Tibial artery (tissue), 4 donors: ENCODE data around the gene TMA7.
"Not testable (repeated sequence)": the region's sequence is repeated elsewhere in the genome, so short reads cannot be mapped to it uniquely, and the experiment has no call there.

ENCODE experiments used
- DNase-seq, 2 donors: peaks; one replicate each; pipeline ENCODE4 v3.0.0-alpha.2; 2019
- H3K27ac ChIP-seq, 2 donors: fragments of 200-600 bp; sonication (generic) in 1 of 2; 1 replicate in 1 of 2; 2 replicates in 1 of 2; pipeline ENCODE4 v1.5.1; 2018 to 2019; ENCODE audit warnings: mild to moderate bottlenecking in 1 of 2
- H3K27me3 ChIP-seq, 2 donors: fragments of 200-600 bp; sonication (generic) in 1 of 2; one replicate each; pipeline versions ENCODE4 v1.5.1 to v1.6.0; 2016 to 2019
- H3K36me3 ChIP-seq, 3 donors: fragments of 200-600 bp; sonication (generic) in 2 of 3; one replicate each; pipeline ENCODE4 v1.5.1; 2016 to 2019; ENCODE audit warnings: mild to moderate bottlenecking in 2 of 3
- H3K4me1 ChIP-seq, 4 donors: fragments of 200-600 bp; sonication (generic) in 2 of 4; 1 replicate in 3 of 4; 2 replicates in 1 of 4; pipeline ENCODE4 v1.5.1; 2016 to 2019
- H3K4me3 ChIP-seq, 2 donors: fragments of 200-600 bp; sonication (generic) in 1 of 2; 1 replicate in 1 of 2; 2 replicates in 1 of 2; pipeline ENCODE4 v1.5.1; 2018 to 2019; ENCODE audit warnings: mild to moderate bottlenecking in 2 of 2
- H3K9me3 ChIP-seq, 3 donors: fragments of 200-600 bp; sonication (generic) in 1 of 3; one replicate each; pipeline ENCODE4 v1.5.1; 2016 to 2019
- CTCF ChIP-seq, 2 experiments: fragments of 200-600 bp in 1 of 2; fragments of 450-650 bp in 1 of 2; IDR thresholded peaks; one replicate each; pipeline ENCODE4 v1.5.1; 2017 to 2019; ENCODE audit warnings: antibody characterized with exemption in 2 of 2, mild to moderate bottlenecking in 1 of 2, moderate library complexity in 1 of 2
- intact Hi-C: fragments of 100-400 bp; cut with DNase I; formaldehyde crosslinking; loops from one replicate; pipeline ENCODE4 v1.15.0; 2023; ENCODE audit warnings: low total_unique reads

TMA7 gene

GRCh38 chr3:48472673-48472922 is 32.5 kb downstream of the TMA7 start:
- no peaks in the 10 kb centered on the region for H3K9me3 ChIP-seq
- intact Hi-C loops = no loop called here
- H3K4me1 ChIP-seq = peaks cover 0 to 53% (median 48%) of the 10 kb centered on the region in 4 donors
- TF ChIP-seq CTCF (IDR thresholded peaks at IDR 0.05) = no peak
- peak overlapping the region; percentile 66 to 70 for H3K4me3 ChIP-seq
- no peaks in the 10 kb centered on the region for H3K27me3 ChIP-seq
- peak in 1 of 2 donors; percentile 72 for DNase-seq
- peaks cover 13 to 39% (median 26%) of the 10 kb centered on the region in 3 donors for H3K36me3 ChIP-seq
- H3K27ac ChIP-seq = peak overlapping the region; percentile 93 to 95

GRCh38 chr3:48472923-48473616 is 33.0 kb downstream of the TMA7 start:
- intact Hi-C loops = no loop called here
- Histone ChIP-seq H3K36me3 (peaks cover 9 to 39% (median 22%) of the 10 kb centered on the region in 3 donors), H3K4me1 (peaks cover 0 to 49% (median 43%) of the 10 kb centered on the region in 4 donors)

GRCh38 chr3:48473617-48473952 is 33.5 kb downstream of the TMA7 start:
- intact Hi-C loops = no loop called here

More at GRCh38 chr3:48472923-48473616, 33.0 kb downstream of the TMA7 start:
- TF ChIP-seq CTCF (IDR thresholded peaks at IDR 0.05) = peak; percentile 41 to 46
- H3K4me3 ChIP-seq = peak overlapping the region; percentile 66 to 70
- no peaks in the 10 kb centered on the region for H3K9me3 ChIP-seq
- peak; percentile 92 to 95 for DNase-seq
- H3K27ac ChIP-seq = peak overlapping the region; percentile 93 to 95
- no peaks in the 10 kb centered on the region for H3K27me3 ChIP-seq

GRCh38 chr3:48474031-48474430 is 34.0 kb downstream of the TMA7 start:
- H3K27me3 ChIP-seq, H3K9me3 ChIP-seq, intact Hi-C loops, H3K4me3 ChIP-seq: not testable (repeated sequence)
- peak in 1 of 2 donors; percentile 55 for DNase-seq
- peaks cover 0 to 39% (median 18%) of the 10 kb centered on the region in 3 donors for H3K36me3 ChIP-seq
- peaks cover 0 to 39% (median 34%) of the 10 kb centered on the region in 4 donors for H3K4me1 ChIP-seq
- peak overlapping the region in 1 of 2 donors; percentile 93 for H3K27ac ChIP-seq

More at GRCh38 chr3:48473617-48473952, 33.5 kb downstream of the TMA7 start:
- TF ChIP-seq CTCF (IDR thresholded peaks at IDR 0.05) = no peak
- Histone ChIP-seq H3K27me3 (no peaks in the 10 kb centered on the region), H3K9me3 (no peaks in the 10 kb centered on the region), H3K36me3 (peaks cover 4 to 39% (median 19%) of the 10 kb centered on the region in 3 donors), H3K4me1 (peaks cover 0 to 44% (median 38%) of the 10 kb centered on the region in 4 donors), H3K4me3 (peak overlapping the region in 1 of 2 donors; percentile 70), H3K27ac (peak overlapping the region; percentile 93 to 95)
- peak in 1 of 2 donors; percentile 53 for DNase-seq

GRCh38 chr3:48474619-48475018 is 34.6 kb downstream of the TMA7 start:
- H3K27me3 ChIP-seq = no peaks in the 10 kb centered on the region
- no peak for TF ChIP-seq CTCF (IDR thresholded peaks at IDR 0.05)
- intact Hi-C loops = no loop called here
- H3K4me3 ChIP-seq = no peak overlapping the region
- H3K4me1 ChIP-seq = peaks cover 0 to 33% (median 28%) of the 10 kb centered on the region in 4 donors
- H3K36me3 ChIP-seq = peaks cover 0 to 39% (median 13%) of the 10 kb centered on the region in 3 donors
- DNase-seq = peak in 1 of 2 donors; percentile 43
- no peaks in the 10 kb centered on the region for H3K9me3 ChIP-seq
- H3K27ac ChIP-seq = no peak overlapping the region

- H3K36me3 ChIP-seq = peaks cover 0 to 35% (median 7%) of the 10 kb centered on the region in 3 donors
- H3K4me3 ChIP-seq = no peak overlapping the region
- H3K27me3 ChIP-seq = no peaks in the 10 kb centered on the region
- H3K9me3 ChIP-seq = no peaks in the 10 kb centered on the region
- peak in 1 of 2 donors; percentile 57 for DNase-seq
- no peak overlapping the region for H3K27ac ChIP-seq
- TF ChIP-seq CTCF (IDR thresholded peaks at IDR 0.05) = no peak
- peaks cover 0 to 28% (median 22%) of the 10 kb centered on the region in 4 donors for H3K4me1 ChIP-seq
- intact Hi-C loops = no loop called here
These were observed 35.1 kb downstream of the TMA7 start for GRCh38 chr3:48475188-48475587.
